HG03354 (cell line): ENCODE results near the gene SNCAIP.

ENCODE experiments used
- ATAC-seq: cut with Tn5 transposase; IDR thresholded peaks from one replicate; pipeline ENCODE4 v1.9.1; 2021; ENCODE audit warnings: mild to moderate bottlenecking; ENCODE audit not compliant: unreplicated experiment, poor library complexity, severe bottlenecking

SNCAIP gene

DNA sequence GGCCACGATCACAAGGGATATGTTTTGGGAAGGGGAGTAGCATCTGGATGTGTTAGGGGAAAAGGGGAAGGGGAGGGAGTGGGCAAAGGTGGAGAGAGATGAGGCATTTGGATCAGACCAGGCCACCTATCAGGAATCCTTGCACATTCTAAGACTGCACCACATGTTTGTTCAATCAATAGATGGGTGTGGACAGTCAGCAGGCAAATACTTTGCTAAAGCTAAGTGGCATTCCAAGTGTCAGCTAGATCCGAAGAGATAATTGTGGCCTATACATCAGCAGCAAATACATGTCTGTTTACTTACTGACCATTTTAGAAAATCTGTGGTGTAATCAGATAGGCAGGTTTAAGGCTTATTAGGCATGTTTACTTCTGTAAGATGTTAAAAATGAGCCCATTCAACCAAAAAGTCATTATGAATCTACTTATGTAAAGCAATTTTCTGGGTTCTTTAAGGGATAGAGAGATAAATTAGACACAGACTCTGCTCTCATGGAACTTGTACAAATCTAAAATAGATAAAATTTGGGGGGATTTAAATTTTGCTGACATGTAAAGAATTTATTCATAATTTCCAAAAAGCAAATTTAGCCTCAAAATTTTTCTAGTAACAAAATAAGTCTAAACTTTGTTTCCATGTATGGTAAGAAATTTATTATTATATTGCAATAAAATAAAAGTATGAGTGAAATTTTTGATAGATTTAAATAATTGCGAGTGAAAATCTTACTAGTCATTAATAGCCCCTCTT is 107.3 kb downstream of the SNCAIP start:
- ATAC-seq = no peak

- no peak for ATAC-seq
These were observed 108.1 kb downstream of the SNCAIP start for GRCh38 chr5:122420091-122420490.

DNA sequence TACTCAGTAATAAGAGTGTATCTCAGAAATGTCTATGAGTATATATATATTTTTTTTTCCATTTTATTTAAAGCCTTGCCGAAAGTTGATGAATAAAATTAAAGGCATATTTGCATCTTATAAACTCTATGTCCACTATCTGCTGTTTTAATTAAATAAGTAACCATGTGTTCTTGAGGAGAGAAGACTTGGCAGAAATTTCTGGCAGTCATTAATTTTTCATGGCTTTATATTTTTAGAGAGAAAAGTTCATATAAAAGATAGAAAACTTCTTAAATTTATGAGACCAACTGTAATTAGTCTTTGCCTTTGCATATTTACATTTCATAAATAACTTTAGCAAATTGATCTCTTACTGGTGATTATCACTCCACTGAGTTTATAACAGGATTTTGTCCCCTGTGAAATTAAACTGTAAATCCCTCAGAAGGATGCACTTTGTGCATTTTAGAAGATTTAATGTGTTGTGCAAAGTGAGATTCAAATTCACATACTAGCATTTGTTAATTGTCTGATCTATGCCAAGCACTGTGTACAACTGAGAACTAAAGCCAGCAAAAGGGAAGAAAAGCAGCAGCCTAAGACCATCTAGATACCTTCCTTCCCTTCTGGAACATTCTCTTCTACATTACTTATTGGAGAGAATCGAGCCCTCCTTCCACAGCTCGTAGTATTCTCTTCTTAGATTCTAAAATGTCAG is 108.7 kb downstream of the SNCAIP start:
- ATAC-seq = no peak

DNA sequence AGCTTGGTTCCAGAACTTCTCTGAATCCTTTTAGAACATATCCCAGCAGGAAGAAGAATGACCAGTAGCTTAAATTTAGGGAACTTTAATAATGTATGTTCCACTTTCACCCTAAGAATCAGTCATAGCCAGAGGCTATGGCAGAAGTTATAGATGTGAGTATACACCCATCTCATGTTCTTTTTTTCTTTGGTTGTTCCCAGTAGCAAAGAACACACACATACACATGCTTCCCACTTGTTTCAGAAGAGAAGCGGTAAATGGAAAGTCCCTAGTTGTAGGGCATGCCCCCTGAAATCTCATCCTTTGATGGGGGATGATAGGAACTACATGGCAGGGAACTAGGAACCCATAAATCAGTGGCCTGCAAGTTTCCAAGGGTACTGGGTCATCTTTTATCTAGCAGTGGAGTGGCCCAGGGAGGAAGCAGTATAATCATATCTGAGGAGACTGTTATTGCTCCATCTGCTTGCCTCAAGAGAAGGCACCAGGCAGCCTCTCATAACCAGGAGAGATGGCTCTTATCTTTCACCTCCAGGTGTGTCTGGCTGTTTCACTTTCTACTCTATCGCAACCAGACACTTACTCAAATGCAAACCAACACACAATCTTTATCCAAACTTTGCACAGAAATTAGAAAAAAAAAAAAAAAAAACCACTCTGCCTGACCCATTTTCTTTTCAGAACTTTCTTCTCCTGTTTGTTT is 109.5 kb downstream of the SNCAIP start:
- peak; percentile 96 for ATAC-seq

GRCh38 chr5:122423221-122423620 is 111.2 kb downstream of the SNCAIP start:
- no peak for ATAC-seq

GRCh38 chr5:122424132-122424531 is 112.1 kb downstream of the SNCAIP start:
- no peak for ATAC-seq

DNA sequence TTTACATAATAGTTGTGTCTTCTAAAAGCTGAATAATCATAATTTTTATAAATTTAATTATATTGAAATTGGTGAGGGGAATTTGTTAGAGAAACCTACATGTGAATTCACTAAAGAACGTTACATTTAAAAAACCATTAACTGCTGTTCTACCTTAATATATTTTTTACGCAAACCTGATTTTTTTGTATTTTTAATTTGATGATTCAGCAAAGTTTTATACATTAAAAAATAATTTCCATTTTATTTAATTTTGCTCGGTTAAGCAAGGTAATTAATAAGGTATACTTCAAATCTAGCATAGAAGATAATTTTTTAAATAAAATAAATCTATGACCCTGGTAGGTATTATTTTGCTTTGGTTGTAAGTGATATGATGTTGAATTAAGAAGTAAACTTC is 114.3 kb downstream of the SNCAIP start:
- ATAC-seq = no peak

GRCh38 chr5:122427621-122428020 is 115.6 kb downstream of the SNCAIP start:
- no peak for ATAC-seq

DNA sequence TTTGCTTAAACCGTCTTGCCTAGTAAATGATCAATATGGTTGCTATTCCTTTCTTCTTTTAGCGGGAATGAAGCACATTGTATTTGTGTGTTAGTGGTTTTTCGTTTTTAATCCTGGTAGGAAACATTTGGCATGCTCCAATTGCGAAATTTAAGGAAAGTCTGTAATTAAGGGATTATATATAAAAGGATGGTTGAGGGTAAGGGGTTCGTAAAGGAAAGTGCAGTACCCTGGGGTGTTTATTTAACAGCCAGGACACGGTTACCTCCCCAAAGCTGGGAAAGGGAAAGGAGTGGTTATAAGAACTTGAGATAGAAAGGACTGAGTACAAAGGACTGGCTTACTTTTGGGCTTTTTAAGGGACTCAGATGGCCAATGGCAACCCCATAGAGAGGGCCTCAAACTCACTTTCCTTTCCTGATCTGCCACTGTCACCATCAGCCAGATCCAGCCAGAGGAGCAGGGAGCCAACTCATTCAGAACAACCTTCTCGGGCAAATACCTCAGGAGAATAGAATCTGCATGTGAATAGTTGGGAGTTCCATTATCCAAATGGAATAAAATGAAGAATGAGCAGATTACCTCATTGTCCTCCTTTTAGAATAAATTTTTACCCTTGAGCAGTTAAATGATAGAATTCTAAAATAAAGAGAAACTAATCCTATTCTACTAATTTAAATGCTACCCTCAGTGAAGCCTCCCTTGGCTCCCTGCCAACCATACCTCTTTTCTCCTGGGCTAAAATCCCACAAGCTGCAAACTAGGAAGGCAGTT is 117.7 kb downstream of the SNCAIP start:
- ATAC-seq = no peak

GRCh38 chr5:122430319-122430586 is 118.2 kb downstream of the SNCAIP start:
- ATAC-seq = no peak

DNA sequence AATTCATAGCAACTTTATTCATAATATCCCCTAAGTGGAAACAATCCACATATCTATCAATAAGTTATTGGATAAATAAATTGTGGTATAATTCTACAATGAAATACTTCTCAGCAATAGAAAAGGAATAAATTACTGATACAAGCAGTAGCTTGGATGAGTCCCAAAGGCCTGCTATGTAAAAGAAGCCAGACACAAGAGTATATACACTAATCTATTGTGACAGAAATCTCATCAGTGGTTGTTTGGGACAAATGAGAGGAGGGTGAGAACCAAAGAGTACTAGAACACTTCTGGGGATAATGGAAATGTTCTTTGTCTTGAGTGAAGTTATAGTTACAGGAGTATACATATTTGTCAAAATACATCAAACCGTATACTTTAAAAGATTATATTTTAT is 119.3 kb downstream of the SNCAIP start:
- ATAC-seq = no peak

GRCh38 chr5:122434205-122434970 is 122.4 kb downstream of the SNCAIP start:
- no peak for ATAC-seq

- no peak for ATAC-seq
These were observed 123.2 kb downstream of the SNCAIP start for GRCh38 chr5:122435234-122435633.

- no peak for ATAC-seq
These were observed 123.7 kb downstream of the SNCAIP start for GRCh38 chr5:122435761-122436160.

GRCh38 chr5:122436615-122437014 is 124.6 kb downstream of the SNCAIP start:
- no peak for ATAC-seq

- no peak for ATAC-seq
These were observed 127.6 kb downstream of the SNCAIP start for GRCh38 chr5:122439645-122440044.

- ATAC-seq = no peak
These were observed 130.9 kb downstream of the SNCAIP start for GRCh38 chr5:122442938-122443337.

DNA sequence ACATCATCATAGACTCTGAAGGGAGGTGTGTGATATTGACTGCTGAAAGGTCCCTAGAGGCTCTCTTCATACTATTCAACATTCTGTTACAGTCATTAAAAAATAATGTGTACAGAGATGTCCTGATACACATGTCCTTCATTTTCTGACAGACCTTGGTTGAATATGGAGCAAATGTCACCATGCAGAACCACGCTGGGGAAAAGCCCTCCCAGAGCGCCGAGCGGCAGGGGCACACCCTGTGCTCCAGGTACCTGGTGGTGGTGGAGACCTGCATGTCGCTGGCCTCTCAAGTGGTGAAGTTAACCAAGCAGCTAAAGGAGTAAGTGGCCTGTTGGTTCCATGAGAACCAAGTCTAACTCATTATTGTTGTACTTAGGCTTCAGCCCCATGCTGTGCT is 132.4 kb downstream of the SNCAIP start:
- no peak for ATAC-seq

- no peak for ATAC-seq
These were observed 133.0 kb downstream of the SNCAIP start for GRCh38 chr5:122445070-122445469.

DNA sequence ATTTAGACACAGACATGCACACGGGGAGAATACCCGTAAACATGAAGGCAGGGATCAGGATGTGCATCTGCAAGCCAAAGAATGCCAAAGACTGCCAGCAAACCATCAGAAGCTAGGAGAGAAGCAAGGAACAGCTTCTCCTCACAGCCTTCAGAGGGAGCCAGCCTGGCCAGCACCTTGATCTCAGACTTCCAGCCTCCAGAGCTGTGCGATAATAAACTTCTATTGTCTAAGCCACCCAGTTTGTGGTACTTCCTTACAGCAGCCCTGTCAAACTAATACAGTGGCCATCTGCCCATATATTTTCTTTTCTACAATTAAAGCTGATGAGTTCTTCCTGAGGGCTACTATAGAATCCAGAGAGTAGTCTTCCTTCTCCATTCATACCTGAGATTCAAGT is 135.0 kb downstream of the SNCAIP start:
- ATAC-seq = no peak
